Naive thymus-derived CD8-positive, alpha-beta T cell (primary cell): Measurements from ENCODE around the gene THOC7. TPM values are rescaled to one million over a fixed set of nuclear protein-coding genes. Genes with fewer than 3 reads are reported as not detected.

Experiments used
- ATAC-seq, 2 donors: fragments of 150-1000 bp; cut with Tn5 transposase in 1 of 2; sonication (Bioruptor Pico), chemical (Tn5 transposase) in 1 of 2; 1 replicate in 1 of 2; 2 replicates in 1 of 2; pipeline ENCODE4 v1.10.0; 2021; ENCODE audit warnings: mild to moderate bottlenecking in 2 of 2, moderate library complexity in 2 of 2
- POLR2A ChIA-PET: fragments of 350-600 bp; sonication (Branson Sonifier 250); formaldehyde crosslinking; loops from one replicate; lab custom pipeline; 2021; ENCODE audit warnings: antibody characterized with exemption; lab: Charles Lee
- DNase-seq, 10 donors: peaks; one replicate each; pipeline versions ENCODE4 v3.0.0 to v3.0.0-alpha.2; 2020 to 2022
- H3K27ac Mint-ChIP-seq, 10 donors: one replicate each; pipeline ENCODE4 v1.8.0; 2020 to 2022; ENCODE audit warnings: mild to moderate bottlenecking in 10 of 10, mixed read lengths in 10 of 10, moderate library complexity in 4 of 10, inconsistent platforms in 1 of 10
- H3K27me3 Mint-ChIP-seq, 5 donors: one replicate each; pipeline ENCODE4 v1.8.0; 2021 to 2022; ENCODE audit warnings: mixed read lengths in 5 of 5
- H3K36me3 Mint-ChIP-seq, 3 donors: one replicate each; pipeline ENCODE4 v1.8.0; 2020 to 2022; ENCODE audit warnings: mixed read lengths in 3 of 3, mild to moderate bottlenecking in 2 of 3, inconsistent platforms in 1 of 3
- H3K4me1 Mint-ChIP-seq, 4 donors: one replicate each; pipeline ENCODE4 v1.8.0; 2021 to 2022; ENCODE audit warnings: mixed read lengths in 4 of 4
- H3K4me3 Mint-ChIP-seq, 10 donors: one replicate each; pipeline ENCODE4 v1.8.0; 2020 to 2022; ENCODE audit warnings: mild to moderate bottlenecking in 10 of 10, mixed read lengths in 10 of 10, moderate library complexity in 6 of 10, inconsistent platforms in 1 of 10
- H3K9me3 Mint-ChIP-seq, 9 donors: one replicate each; pipeline ENCODE4 v1.8.0; 2020 to 2022; ENCODE audit warnings: mixed read lengths in 9 of 9, mild to moderate bottlenecking in 3 of 9, inconsistent platforms in 1 of 9, moderate library complexity in 1 of 9
- polyA plus RNA-seq, 3 donors: library from polyadenylated mRNA; unstranded; fragments of 300-500 nt; fragmentation: Illumina TruSeq; gene quantifications; one replicate each; pipeline ENCODE4 v1.2.3, GENCODE V29; 2021
- total RNA-seq, 8 experiments: library from RNA in 2 of 8; stranded (reverse) in 2 of 8; gene quantifications; one replicate each; pipeline ENCODE4 v1.2.3 and lab custom pipeline; 2021 to 2026

THOC7 gene
- total and polyA plus RNA-seq, 5 experiments from 2014 or later = 52.2 to 116 (median 79.9) TPM

DNA sequence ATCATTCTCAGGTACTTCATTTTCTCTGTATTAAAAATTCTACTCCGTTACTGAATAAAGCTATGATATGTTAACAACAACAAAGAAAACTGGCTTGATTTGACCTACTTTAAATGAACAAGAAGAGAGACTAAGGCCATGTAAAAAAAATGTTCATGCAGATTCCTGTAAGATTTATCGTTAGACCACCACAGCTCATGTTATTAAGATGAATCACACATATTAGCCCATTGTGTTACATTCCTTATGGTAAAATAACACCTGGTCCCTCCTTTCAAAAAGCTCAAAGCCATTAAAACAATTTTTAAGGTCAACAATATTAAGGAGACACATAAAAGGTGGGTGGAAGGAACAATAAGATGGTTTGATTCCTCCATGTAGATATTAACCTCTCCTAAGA, 6.3 kb downstream of the THOC7 start:
- Mint-ChIP-seq H3K4me1 (peaks cover 21 to 71% (median 55%) of the 10 kb centered on the region in 4 donors), H3K9me3 (no peaks in the 10 kb centered on the region), H3K27me3 (no peaks in the 10 kb centered on the region), H3K36me3 (no peaks in the 10 kb centered on the region), H3K4me3 (no peak overlapping the region), H3K27ac (peak overlapping the region in 1 of 10 donors; percentile 27)
- ATAC-seq (no peak), DNase-seq (no peak)
- POLR2A ChIA-PET = no interaction called here

DNA sequence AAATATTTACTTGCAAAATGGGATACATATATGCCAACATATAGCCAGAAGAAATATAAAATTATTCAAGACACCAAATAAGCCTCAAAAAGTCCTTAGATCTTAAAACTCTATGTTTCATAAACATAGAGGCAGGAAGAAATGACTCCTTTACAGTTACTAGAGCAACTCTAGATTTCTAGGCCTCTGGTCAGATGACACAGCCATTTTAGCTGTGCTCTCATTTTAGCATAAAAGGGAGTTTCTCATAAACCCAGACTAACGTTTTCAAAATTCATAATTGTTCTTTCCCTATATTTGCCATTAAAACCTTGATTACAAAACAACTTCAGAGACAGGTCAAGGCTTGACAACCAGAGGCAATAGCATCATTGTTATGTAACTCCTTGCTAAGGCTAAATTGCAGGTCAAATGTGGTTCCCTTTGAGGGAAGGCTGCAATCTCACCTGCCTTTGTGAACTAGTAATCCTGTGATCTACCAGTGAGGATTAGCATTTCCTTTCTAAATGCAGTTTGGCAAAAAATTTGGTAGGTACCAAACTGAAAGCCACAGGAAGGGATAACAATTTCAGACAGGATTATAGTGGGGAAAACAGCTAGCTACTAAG, 8.2 kb downstream of the THOC7 start:
- H3K27ac Mint-ChIP-seq = peak overlapping the region in 4 of 10 donors; percentile 7 to 74 (median 46)
- no peaks in the 10 kb centered on the region for H3K27me3 Mint-ChIP-seq
- H3K36me3 Mint-ChIP-seq = no peaks in the 10 kb centered on the region
- POLR2A ChIA-PET = no interaction called here
- no peak overlapping the region for H3K4me3 Mint-ChIP-seq
- no peaks in the 10 kb centered on the region for H3K9me3 Mint-ChIP-seq
- H3K4me1 Mint-ChIP-seq = peaks cover 10 to 55% (median 40%) of the 10 kb centered on the region in 4 donors
- DNase-seq (no peak), ATAC-seq (no peak)

DNA sequence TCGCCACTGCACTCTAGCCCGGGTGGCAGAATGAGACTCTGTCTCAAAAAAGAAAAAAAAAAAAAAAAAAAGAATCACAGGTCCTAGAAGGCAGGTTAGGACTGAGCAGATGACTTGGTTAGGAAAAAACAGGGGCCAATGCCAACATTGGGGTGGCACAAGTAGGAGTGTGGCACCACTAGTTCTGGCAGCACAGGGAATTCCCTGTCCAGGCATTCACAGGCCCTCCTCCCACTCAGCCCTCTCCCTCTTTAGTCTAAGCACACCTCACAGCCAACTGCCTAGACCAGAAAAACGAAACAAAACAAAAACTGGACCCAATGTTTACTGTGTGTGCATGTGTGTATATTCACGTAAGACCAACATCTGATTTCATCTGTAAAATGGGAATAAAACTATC, 10.5 kb downstream of the THOC7 start:
- no peaks in the 10 kb centered on the region for H3K27me3 Mint-ChIP-seq
- peaks cover 5 to 37% (median 32%) of the 10 kb centered on the region in 4 donors for H3K4me1 Mint-ChIP-seq
- H3K4me3 Mint-ChIP-seq = no peak overlapping the region
- H3K9me3 Mint-ChIP-seq = no peaks in the 10 kb centered on the region
- no peak for DNase-seq
- POLR2A ChIA-PET = no interaction called here
- H3K27ac Mint-ChIP-seq = no peak overlapping the region
- H3K36me3 Mint-ChIP-seq = no peaks in the 10 kb centered on the region
- ATAC-seq = no peak

DNA sequence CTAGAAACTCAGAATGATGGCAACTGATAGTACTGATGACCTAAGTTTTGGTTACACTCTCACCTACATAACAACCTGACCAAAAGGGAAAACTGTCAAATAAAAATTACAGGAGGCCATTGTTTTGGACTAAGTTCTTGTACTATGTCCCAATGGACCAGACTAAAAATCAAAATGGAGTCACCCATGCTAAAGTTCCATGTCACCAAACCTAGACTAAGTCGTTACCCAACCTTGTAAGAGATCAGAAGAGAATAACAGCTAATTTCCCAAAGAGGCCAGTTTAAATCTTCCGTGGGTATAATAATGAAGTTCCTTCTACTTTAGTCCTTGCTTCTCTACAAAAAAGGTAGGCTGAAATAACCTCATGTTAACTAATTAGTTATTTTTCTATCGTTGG, 12.3 kb downstream of the THOC7 start:
- ATAC-seq (no peak), DNase-seq (no peak)
- POLR2A ChIA-PET = no interaction called here
- Mint-ChIP-seq H3K36me3 (no peaks in the 10 kb centered on the region), H3K4me3 (no peak overlapping the region), H3K27me3 (no peaks in the 10 kb centered on the region), H3K27ac (no peak overlapping the region), H3K9me3 (no peaks in the 10 kb centered on the region), H3K4me1 (peaks cover 5 to 29% (median 19%) of the 10 kb centered on the region in 4 donors)

DNA sequence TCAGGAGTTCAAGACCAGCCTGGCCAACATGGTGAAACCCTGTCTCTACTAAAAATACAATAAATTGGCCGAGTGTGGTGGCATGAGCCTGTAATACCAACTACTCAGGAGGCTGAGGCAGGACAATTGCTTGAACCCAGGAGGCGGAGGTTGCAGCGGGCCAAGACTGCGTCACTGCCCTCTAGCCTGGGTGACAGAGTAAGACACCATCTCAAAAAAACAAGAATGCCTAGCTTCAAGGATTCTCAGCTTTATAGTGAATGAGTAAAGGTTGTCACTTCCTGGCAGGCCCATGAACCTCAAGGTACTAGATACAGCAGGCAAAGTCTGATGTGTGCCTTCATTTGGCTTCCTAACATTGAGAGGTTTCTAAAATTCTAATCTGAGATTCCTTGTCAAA, 14.4 kb downstream of the THOC7 start:
- DNase-seq (no peak), ATAC-seq (no peak)
- H3K4me3 Mint-ChIP-seq = no peak overlapping the region
- H3K4me1 Mint-ChIP-seq = peaks cover 8 to 23% (median 10%) of the 10 kb centered on the region in 4 donors
- no peaks in the 10 kb centered on the region for H3K27me3 Mint-ChIP-seq
- POLR2A ChIA-PET = no interaction called here
- no peaks in the 10 kb centered on the region for H3K9me3 Mint-ChIP-seq
- no peaks in the 10 kb centered on the region for H3K36me3 Mint-ChIP-seq
- peak overlapping the region in 1 of 10 donors; percentile 54 for H3K27ac Mint-ChIP-seq

DNA sequence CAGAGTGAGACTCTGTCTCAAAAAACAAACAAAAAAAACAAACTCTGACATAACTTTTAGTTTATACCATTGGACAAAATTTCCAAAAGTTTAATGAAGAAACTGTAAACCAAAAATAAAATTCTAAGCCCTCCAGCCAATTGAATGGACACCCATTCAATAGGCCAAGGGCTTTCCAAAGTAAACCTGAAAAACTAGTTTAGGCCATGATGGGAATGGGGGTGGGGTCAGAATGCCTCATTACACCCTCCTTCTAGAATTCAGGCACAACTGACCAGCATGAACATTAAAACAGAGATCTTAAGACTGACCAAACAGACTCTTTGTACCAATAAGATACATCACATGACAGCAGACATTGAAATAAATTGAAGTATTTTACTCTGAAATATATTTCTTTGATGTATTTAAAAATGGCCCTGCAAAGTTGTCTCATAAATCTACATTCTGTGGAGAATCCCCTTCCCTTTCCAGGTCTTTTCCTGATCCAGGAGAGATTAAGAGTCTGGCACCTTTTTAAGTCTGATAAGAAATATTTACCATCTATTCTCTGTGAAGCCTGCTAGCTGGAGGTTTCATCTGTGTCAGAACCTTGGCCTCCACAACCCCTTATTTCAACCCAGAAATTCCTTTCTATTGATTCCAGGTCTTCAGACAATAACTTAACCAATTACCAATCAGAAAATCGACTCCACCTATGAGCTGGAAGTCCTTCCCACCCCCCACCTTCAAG, 15.7 kb downstream of the THOC7 start:
- peak overlapping the region in 2 of 10 donors; percentile 16 to 63 for H3K27ac Mint-ChIP-seq
- H3K4me1 Mint-ChIP-seq = peaks cover 8 to 26% (median 10%) of the 10 kb centered on the region in 4 donors
- DNase-seq = no peak
- no peaks in the 10 kb centered on the region for H3K27me3 Mint-ChIP-seq
- H3K9me3 Mint-ChIP-seq = no peaks in the 10 kb centered on the region
- POLR2A ChIA-PET = no interaction called here
- no peaks in the 10 kb centered on the region for H3K36me3 Mint-ChIP-seq
- no peak for ATAC-seq
- H3K4me3 Mint-ChIP-seq = no peak overlapping the region

DNA sequence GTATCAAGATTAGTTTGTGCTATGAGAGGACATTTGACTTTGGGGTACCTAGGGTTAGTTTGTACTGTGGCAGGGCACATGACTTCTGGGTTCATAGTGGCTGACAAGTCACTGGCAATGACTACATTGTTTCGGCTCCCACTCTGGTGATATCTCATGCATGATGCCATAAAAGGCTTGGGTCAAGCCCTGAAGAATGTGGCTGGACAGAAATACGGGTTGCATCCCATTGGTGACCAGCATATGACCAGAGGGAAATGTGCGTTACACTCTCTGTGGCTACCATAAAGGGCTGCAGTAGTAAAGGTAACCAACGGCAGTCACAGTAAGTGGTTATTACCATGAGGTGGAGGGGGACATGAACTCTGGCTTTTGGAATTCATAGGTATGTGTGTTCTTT, 18.4 kb downstream of the THOC7 start:
- POLR2A ChIA-PET = no interaction called here

DNA sequence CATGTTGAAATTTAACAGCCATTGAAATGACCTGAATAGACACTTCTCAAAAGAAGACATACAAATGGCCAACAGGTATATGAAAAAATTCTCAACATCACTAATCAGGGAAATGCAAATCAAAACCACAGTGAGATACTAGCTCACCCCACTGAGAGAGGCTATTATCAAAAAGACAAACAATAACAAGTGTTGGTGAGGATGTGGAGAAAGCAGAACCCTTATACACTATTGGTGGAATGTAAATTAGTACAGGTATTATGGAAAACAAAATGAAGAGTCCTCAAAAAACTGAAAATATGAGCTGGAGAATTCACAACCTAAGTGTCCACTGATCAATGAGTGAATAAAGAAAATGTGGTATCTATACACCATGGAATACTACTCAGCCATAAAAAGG, 21.5 kb downstream of the THOC7 start:
- no peak overlapping the region for H3K27ac Mint-ChIP-seq
- peaks cover 0 to 11% (median 7%) of the 10 kb centered on the region in 3 donors for H3K36me3 Mint-ChIP-seq

More for the DNA sequence above, 18.4 kb downstream of the THOC7 start:
- Mint-ChIP-seq H3K36me3 (peaks cover 0 to 7% (median 0%) of the 10 kb centered on the region in 3 donors), H3K27ac (peak overlapping the region in 2 of 10 donors; percentile 43 to 56), H3K4me1 (peaks cover 0 to 22% (median 10%) of the 10 kb centered on the region in 4 donors), H3K27me3 (no peaks in the 10 kb centered on the region), H3K9me3 (peaks cover 0 to 3% (median 0%) of the 10 kb centered on the region in 9 donors), H3K4me3 (no peak overlapping the region)
- ATAC-seq (no peak), DNase-seq (no peak)

DNA sequence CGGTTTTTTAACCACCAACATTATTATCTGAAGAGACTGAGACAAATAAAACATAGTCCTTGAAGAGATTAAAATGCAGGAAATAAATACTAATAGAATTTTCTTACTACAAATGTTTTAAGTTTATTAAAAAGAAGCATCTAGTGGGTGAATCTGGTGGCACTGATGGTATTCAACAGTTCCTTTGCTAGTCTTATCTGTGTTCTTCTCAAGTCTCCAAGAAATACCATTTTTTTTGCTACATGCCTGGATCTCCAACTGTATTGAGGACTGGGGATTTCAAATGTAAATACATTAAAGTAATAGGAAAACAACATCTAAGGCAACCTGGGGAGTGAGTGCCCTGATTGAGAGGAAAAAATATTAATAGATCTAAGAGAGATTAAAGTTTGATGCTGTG, 21.9 kb downstream of the THOC7 start:
- Mint-ChIP-seq H3K36me3 (peaks cover 0 to 11% (median 11%) of the 10 kb centered on the region in 3 donors), H3K4me3 (no peak overlapping the region), H3K27ac (no peak overlapping the region), H3K9me3 (peaks cover 0 to 3% (median 0%) of the 10 kb centered on the region in 9 donors), H3K27me3 (no peaks in the 10 kb centered on the region), H3K4me1 (peaks cover 0 to 12% (median 7%) of the 10 kb centered on the region in 4 donors)
- ATAC-seq (no peak), DNase-seq (no peak)
- POLR2A ChIA-PET = interaction anchor here (0.7 kb wide), 1 partner anchor 81 kb away, joined by 3 read pairs; no protein-coding TSS in a partner anchor

More for the DNA sequence above, 21.5 kb downstream of the THOC7 start:
- DNase-seq (no peak), ATAC-seq (no peak)
- POLR2A ChIA-PET = interaction anchor here (0.7 kb wide), 1 partner anchor 80 kb away, joined by 3 read pairs; no protein-coding TSS in a partner anchor
- Mint-ChIP-seq H3K27me3 (no peaks in the 10 kb centered on the region), H3K9me3 (peaks cover 0 to 3% (median 0%) of the 10 kb centered on the region in 9 donors), H3K4me3 (no peak overlapping the region), H3K4me1 (peaks cover 0 to 13% (median 7%) of the 10 kb centered on the region in 4 donors)

DNA sequence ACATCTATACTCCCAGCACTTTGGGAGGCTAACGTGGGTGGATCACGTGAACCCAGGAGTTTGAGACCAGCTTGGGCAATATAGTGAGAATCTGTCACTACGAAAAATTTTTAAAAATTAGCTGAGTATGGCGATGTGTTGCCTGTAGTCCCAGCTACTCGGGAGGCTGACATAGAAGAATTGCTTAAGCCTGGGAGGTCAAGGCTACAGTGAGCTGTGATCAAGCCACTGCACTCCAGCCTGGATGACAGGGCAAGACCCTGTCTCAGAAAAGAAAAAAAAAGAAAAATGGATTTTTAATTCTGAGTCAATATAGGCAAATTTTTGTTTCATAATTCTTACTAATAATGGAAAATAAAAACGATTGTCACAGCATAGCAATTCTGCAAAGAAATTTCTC, 31.2 kb downstream of the THOC7 start:
- POLR2A ChIA-PET = no interaction called here
- ATAC-seq (no peak), DNase-seq (no peak)
- Mint-ChIP-seq H3K36me3 (peaks cover 0 to 71% (median 29%) of the 10 kb centered on the region in 3 donors), H3K27me3 (no peaks in the 10 kb centered on the region), H3K4me3 (no peak overlapping the region), H3K9me3 (no peaks in the 10 kb centered on the region), H3K27ac (no peak overlapping the region), H3K4me1 (no peaks in the 10 kb centered on the region)

DNA sequence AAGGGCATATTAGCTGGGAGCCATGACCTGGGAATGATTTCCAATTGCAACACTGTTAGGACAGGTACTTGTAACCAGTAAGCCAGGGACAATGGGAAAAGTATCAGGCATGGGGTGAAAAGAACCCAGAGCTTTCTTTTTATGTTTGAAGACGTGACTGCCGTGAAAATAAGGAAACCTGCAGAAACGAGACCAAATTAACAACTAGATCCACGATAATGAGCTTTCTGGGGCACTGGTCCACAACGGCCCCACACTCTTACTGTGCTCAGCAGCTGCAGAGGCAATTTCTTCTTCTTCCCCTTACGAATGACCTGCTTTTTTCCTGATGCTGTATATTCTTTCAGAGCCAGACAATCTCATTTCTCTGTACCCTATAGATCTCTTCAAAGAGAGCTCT, 33.1 kb downstream of the THOC7 start:
- peaks cover 0 to 61% (median 27%) of the 10 kb centered on the region in 3 donors for H3K36me3 Mint-ChIP-seq
- no peak overlapping the region for H3K27ac Mint-ChIP-seq
- ATAC-seq = no peak
- H3K4me3 Mint-ChIP-seq = no peak overlapping the region
- no peaks in the 10 kb centered on the region for H3K27me3 Mint-ChIP-seq
- DNase-seq = no peak
- H3K4me1 Mint-ChIP-seq = peaks cover 0 to 1% (median 0%) of the 10 kb centered on the region in 4 donors
- H3K9me3 Mint-ChIP-seq = no peaks in the 10 kb centered on the region
- POLR2A ChIA-PET = interaction anchor here (1.3 kb wide), 1 partner anchor 14 kb away, joined by 3 read pairs; no protein-coding TSS in a partner anchor

DNA sequence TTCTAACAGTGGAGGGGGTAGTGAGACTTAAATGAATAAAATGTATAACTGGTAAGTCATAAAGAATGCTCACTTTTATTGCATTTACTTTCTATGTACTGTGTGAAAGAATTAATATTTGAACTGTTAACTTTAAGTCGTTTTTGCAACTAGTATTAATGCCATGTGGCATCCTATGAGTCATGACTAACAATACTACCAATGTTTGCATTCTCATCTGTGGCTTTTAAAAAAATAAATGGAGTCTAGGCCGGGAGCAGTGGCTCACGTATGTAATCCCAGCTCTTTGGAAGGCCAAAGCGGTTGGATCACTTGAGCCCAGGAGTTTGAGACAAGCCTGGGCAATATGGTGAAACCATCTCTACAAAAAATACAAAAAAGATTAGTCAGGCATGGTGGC, 39.3 kb downstream of the THOC7 start:
- Mint-ChIP-seq H3K4me1 (peaks cover 0 to 1% (median 0%) of the 10 kb centered on the region in 4 donors), H3K36me3 (peaks cover 0 to 12% (median 3%) of the 10 kb centered on the region in 3 donors), H3K27me3 (no peaks in the 10 kb centered on the region), H3K27ac (no peak overlapping the region), H3K4me3 (no peak overlapping the region), H3K9me3 (no peaks in the 10 kb centered on the region)
- ATAC-seq = no peak
- no peak for DNase-seq
- POLR2A ChIA-PET = no interaction called here

DNA sequence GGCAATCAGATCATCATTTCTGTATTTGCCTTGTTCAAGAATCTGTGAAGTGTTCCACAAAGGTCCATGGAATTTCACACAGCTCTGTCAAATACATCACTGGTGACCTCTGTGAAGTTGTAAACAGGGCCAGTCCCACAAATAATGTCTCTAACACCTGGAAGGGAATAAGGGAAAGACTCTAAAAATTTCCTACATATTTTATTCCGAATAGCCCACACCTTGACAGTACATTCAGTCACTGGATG, 44.5 kb downstream of the THOC7 start, which contains the start of gene C3orf49:
Gene C3orf49, plus strand, starts transcription at position 149 of the 248 bp plus-strand sequence. CDS start 173 bp downstream, outside the sequence.
- POLR2A ChIA-PET = no interaction called here
- DNase-seq = no peak
- Mint-ChIP-seq H3K27ac (no peak within 1 kb of the TSS), H3K4me3 (no peak within 1 kb of the TSS), H3K4me1 (peaks cover 0 to 6% (median 0%) of the 10 kb centered on the region in 4 donors), H3K36me3 (no peaks in the 10 kb centered on the region), H3K9me3 (no peaks in the 10 kb centered on the region), H3K27me3 (no peaks in the 10 kb centered on the region)
- no peak for ATAC-seq
